ENCODE data around the gene IRX4.

DNA sequence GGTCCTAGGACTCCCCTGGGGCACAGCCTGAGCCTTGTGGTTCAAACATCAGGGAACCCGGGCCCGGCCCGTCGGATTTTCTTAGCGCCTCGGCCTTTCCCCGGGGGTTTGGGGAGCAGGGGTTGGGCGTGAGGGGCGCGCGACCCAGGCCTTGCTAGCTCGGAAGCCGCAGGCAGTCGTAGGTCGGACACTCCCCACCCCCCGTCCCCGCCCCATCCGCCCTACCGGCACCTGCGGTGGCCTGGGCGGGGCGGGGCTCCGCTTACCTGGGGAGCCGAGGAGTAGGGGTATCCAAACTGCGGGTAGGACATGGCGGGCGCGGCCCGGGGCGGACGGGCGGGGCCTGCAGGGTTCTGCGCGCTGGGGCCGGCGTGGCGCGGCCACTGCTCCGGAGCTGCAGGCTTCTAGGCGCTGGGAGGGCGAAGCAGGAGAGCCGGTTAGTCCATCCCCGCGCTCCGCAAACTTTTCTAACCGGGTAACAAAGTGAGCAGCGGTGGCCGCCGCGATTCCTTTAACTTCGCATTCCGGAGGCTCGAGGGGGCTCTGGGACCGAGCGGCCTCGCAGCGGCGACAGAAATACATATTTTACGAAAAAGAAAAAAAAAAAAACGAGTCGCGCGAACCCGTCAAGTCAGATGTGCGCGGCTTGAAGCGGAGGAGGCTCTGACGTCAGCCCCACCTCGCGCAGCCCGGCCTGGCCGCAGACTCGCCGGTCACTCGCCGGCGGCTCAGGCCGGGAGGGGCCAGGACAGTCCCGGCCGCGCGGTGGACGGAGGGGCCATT lies at the start of gene IRX4:
- TF ChIP-seq, protein P1, sequence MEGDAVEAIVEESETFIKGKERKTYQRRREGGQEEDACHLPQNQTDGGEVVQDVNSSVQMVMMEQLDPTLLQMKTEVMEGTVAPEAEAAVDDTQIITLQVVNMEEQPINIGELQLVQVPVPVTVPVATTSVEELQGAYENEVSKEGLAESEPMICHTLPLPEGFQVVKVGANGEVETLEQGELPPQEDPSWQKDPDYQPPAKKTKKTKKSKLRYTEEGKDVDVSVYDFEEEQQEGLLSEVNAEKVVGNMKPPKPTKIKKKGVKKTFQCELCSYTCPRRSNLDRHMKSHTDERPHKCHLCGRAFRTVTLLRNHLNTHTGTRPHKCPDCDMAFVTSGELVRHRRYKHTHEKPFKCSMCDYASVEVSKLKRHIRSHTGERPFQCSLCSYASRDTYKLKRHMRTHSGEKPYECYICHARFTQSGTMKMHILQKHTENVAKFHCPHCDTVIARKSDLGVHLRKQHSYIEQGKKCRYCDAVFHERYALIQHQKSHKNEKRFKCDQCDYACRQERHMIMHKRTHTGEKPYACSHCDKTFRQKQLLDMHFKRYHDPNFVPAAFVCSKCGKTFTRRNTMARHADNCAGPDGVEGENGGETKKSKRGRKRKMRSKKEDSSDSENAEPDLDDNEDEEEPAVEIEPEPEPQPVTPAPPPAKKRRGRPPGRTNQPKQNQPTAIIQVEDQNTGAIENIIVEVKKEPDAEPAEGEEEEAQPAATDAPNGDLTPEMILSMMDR (IDR thresholded peaks at IDR 0.05 in 4 of 5, conservative IDR thresholded peaks at IDR 0.05 in 1 of 5): no peak
- no peak for TF ChIP-seq POLR2A (IDR thresholded peaks at IDR 0.05)

Measured in gastrocnemius medialis (tissue), 4 donors.